ENCODE results near the gene LARP4.

Gene LARP4

GRCh38 chr12:50523772-50524171 is 123.1 kb downstream of the LARP4 start:
- H3K36me3 ChIP-seq (ENCODE audit: control insufficient read depth in 2 of 2, insufficient read depth in 1 of 2, low read length in 2 of 2): no peaks in the 10 kb centered on the region; a peak in 2 of 3 replicates
- ChIA-PET CTCF (interaction anchor here (0.6 to 1.5 kb wide), 3 partner anchors 8 to 80 kb away, joined by 3 to 6 read pairs (median 3); no protein-coding TSS in a partner anchor), POLR2A (no interaction called here)
- no peak overlapping the region for H3K4me3 ChIP-seq (ENCODE audit: low read depth, low read length)
- H3K4me1 ChIP-seq (ENCODE audit: control insufficient read depth, insufficient read depth, low read length): no peaks in the 10 kb centered on the region
- no peak for TF ChIP-seq ZNF501 (tag by site-specific recombination; IDR thresholded peaks at IDR 0.05)
- TF ChIP-seq, protein P1, sequence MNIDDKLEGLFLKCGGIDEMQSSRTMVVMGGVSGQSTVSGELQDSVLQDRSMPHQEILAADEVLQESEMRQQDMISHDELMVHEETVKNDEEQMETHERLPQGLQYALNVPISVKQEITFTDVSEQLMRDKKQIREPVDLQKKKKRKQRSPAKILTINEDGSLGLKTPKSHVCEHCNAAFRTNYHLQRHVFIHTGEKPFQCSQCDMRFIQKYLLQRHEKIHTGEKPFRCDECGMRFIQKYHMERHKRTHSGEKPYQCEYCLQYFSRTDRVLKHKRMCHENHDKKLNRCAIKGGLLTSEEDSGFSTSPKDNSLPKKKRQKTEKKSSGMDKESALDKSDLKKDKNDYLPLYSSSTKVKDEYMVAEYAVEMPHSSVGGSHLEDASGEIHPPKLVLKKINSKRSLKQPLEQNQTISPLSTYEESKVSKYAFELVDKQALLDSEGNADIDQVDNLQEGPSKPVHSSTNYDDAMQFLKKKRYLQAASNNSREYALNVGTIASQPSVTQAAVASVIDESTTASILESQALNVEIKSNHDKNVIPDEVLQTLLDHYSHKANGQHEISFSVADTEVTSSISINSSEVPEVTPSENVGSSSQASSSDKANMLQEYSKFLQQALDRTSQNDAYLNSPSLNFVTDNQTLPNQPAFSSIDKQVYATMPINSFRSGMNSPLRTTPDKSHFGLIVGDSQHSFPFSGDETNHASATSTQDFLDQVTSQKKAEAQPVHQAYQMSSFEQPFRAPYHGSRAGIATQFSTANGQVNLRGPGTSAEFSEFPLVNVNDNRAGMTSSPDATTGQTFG (tag by site-specific recombination; IDR thresholded peaks at IDR 0.05; ENCODE audit: borderline replicate concordance): no peak
- TF ChIP-seq ZBTB7A (tag by site-specific recombination; IDR thresholded peaks at IDR 0.05; ENCODE audit: low read depth): no peak
- TF ChIP-seq ZNF132 (tag by site-specific recombination; IDR thresholded peaks at IDR 0.05; ENCODE audit: borderline replicate concordance): no peak
- no peak for TF ChIP-seq OVOL3 (tag by site-specific recombination; IDR thresholded peaks at IDR 0.05)
- TF ChIP-seq ZNF664 (tag by site-specific recombination; IDR thresholded peaks at IDR 0.05): no peak
- TF ChIP-seq ZNF214 (tag by site-specific recombination; IDR thresholded peaks at IDR 0.05; ENCODE audit: borderline replicate concordance): no peak
- no peak for TF ChIP-seq ZSCAN4 (tag by site-specific recombination; IDR thresholded peaks at IDR 0.05)
- TF ChIP-seq ZNF174 (tag by site-specific recombination; IDR thresholded peaks at IDR 0.05): no peak
- TF ChIP-seq, protein P2, sequence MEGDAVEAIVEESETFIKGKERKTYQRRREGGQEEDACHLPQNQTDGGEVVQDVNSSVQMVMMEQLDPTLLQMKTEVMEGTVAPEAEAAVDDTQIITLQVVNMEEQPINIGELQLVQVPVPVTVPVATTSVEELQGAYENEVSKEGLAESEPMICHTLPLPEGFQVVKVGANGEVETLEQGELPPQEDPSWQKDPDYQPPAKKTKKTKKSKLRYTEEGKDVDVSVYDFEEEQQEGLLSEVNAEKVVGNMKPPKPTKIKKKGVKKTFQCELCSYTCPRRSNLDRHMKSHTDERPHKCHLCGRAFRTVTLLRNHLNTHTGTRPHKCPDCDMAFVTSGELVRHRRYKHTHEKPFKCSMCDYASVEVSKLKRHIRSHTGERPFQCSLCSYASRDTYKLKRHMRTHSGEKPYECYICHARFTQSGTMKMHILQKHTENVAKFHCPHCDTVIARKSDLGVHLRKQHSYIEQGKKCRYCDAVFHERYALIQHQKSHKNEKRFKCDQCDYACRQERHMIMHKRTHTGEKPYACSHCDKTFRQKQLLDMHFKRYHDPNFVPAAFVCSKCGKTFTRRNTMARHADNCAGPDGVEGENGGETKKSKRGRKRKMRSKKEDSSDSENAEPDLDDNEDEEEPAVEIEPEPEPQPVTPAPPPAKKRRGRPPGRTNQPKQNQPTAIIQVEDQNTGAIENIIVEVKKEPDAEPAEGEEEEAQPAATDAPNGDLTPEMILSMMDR (tag by site-specific recombination; IDR thresholded peaks at IDR 0.05): no peak
- no peak for TF ChIP-seq ZBTB17 (tag by site-specific recombination; IDR thresholded peaks at IDR 0.05)
- no peak for TF ChIP-seq ZNF133 (tag by site-specific recombination; IDR thresholded peaks at IDR 0.05)
- no peak for TF ChIP-seq KLF16 (tag by site-specific recombination; IDR thresholded peaks at IDR 0.05)
- TF ChIP-seq, protein P3, sequence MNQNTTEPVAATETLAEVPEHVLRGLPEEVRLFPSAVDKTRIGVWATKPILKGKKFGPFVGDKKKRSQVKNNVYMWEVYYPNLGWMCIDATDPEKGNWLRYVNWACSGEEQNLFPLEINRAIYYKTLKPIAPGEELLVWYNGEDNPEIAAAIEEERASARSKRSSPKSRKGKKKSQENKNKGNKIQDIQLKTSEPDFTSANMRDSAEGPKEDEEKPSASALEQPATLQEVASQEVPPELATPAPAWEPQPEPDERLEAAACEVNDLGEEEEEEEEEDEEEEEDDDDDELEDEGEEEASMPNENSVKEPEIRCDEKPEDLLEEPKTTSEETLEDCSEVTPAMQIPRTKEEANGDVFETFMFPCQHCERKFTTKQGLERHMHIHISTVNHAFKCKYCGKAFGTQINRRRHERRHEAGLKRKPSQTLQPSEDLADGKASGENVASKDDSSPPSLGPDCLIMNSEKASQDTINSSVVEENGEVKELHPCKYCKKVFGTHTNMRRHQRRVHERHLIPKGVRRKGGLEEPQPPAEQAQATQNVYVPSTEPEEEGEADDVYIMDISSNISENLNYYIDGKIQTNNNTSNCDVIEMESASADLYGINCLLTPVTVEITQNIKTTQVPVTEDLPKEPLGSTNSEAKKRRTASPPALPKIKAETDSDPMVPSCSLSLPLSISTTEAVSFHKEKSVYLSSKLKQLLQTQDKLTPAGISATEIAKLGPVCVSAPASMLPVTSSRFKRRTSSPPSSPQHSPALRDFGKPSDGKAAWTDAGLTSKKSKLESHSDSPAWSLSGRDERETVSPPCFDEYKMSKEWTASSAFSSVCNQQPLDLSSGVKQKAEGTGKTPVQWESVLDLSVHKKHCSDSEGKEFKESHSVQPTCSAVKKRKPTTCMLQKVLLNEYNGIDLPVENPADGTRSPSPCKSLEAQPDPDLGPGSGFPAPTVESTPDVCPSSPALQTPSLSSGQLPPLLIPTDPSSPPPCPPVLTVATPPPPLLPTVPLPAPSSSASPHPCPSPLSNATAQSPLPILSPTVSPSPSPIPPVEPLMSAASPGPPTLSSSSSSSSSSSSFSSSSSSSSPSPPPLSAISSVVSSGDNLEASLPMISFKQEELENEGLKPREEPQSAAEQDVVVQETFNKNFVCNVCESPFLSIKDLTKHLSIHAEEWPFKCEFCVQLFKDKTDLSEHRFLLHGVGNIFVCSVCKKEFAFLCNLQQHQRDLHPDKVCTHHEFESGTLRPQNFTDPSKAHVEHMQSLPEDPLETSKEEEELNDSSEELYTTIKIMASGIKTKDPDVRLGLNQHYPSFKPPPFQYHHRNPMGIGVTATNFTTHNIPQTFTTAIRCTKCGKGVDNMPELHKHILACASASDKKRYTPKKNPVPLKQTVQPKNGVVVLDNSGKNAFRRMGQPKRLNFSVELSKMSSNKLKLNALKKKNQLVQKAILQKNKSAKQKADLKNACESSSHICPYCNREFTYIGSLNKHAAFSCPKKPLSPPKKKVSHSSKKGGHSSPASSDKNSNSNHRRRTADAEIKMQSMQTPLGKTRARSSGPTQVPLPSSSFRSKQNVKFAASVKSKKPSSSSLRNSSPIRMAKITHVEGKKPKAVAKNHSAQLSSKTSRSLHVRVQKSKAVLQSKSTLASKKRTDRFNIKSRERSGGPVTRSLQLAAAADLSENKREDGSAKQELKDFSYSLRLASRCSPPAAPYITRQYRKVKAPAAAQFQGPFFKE (tag by site-specific recombination; IDR thresholded peaks at IDR 0.05; ENCODE audit: borderline replicate concordance): no peak
- TF ChIP-seq, protein P4, sequence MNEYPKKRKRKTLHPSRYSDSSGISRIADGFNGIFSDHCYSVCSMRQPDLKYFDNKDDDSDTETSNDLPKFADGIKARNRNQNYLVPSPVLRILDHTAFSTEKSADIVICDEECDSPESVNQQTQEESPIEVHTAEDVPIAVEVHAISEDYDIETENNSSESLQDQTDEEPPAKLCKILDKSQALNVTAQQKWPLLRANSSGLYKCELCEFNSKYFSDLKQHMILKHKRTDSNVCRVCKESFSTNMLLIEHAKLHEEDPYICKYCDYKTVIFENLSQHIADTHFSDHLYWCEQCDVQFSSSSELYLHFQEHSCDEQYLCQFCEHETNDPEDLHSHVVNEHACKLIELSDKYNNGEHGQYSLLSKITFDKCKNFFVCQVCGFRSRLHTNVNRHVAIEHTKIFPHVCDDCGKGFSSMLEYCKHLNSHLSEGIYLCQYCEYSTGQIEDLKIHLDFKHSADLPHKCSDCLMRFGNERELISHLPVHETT (tag by site-specific recombination; IDR thresholded peaks at IDR 0.05): no peak
- TF ChIP-seq ZNF26 (tag by site-specific recombination; IDR thresholded peaks at IDR 0.05): no peak
- TF ChIP-seq ZNF624 (tag by site-specific recombination; IDR thresholded peaks at IDR 0.05): no peak
- TF ChIP-seq ZNF354C (tag by site-specific recombination; IDR thresholded peaks at IDR 0.05; ENCODE audit: borderline replicate concordance, low read depth): no peak
- TF ChIP-seq ZNF366 (tag by site-specific recombination; conservative IDR thresholded peaks at IDR 0.05): no peak
- H3K9me3 ChIP-seq (ENCODE audit: control insufficient read depth, insufficient read depth, low read depth, low read length): no peaks in the 10 kb centered on the region
- no peak overlapping the region for H3K27ac ChIP-seq (ENCODE audit: extremely low read depth, low read depth, low read length)

Data from HEK293 (cell line).